Measurements from ENCODE around the gene TRIM66. TPM values are rescaled to one million over a fixed set of nuclear protein-coding genes. Genes with fewer than 3 reads are reported as not detected.

The TRIM66 gene
- total and polyA plus RNA-seq, 4 donors, result 1.6 to 14.3 (median 2.5) TPM

DNA sequence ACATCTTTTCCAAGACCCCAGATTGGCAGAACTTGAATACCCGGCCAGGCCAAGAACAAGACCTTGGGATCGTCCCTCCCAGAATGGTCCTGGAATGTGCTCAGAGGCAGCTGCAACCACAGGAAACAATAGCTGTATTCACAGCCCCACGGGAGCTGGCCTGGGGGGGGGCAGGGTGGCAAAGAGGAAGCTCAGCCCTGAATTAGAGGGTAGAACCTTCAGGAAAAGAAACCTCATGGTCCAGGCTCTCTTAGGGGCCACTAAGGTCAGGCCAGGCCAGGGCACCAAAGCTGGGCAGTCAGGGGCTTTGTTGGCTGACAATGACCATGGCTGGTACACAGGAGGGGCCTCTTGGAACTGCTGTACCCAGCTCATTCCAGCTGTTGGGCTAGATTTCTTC lies 17.4 kb upstream of the TRIM66 start:
- H3K27ac ChIP-seq (ENCODE audit: low read depth in 1 of 2, low read length in 2 of 2), result no peak overlapping the region
- H3K9me3 ChIP-seq (ENCODE audit: control insufficient read depth in 4 of 4, low read length in 3 of 4), result no peaks in the 10 kb centered on the region
- H3K36me3 ChIP-seq (ENCODE audit: control insufficient read depth in 4 of 4, insufficient read depth in 3 of 4, low read depth in 1 of 4, low read length in 3 of 4), result peaks cover 11 to 78% (median 56%) of the 10 kb centered on the region in 4 donors
- H3K4me1 ChIP-seq (ENCODE audit: control insufficient read depth in 4 of 4, insufficient read depth in 4 of 4, low read length in 3 of 4), result peaks cover 0 to 3% (median 0%) of the 10 kb centered on the region in 4 donors
- H3K9ac ChIP-seq (ENCODE audit: low read depth in 1 of 2, low read length in 2 of 2), result no peak overlapping the region
- no peak for DNase-seq (ENCODE audit: low spot score)
- TF ChIP-seq TAF1 (conservative IDR thresholded peaks at IDR 0.05), result no peak
- TF ChIP-seq GABPA (IDR thresholded peaks at IDR 0.05 in 1 of 2, conservative IDR thresholded peaks at IDR 0.05 in 1 of 2), result no peak
- no peak for TF ChIP-seq JUND (IDR thresholded peaks at IDR 0.05)
- TF ChIP-seq EGR1 (IDR thresholded peaks at IDR 0.05; ENCODE audit: low read depth in 2 of 2), result no peak
- TF ChIP-seq, protein P1, sequence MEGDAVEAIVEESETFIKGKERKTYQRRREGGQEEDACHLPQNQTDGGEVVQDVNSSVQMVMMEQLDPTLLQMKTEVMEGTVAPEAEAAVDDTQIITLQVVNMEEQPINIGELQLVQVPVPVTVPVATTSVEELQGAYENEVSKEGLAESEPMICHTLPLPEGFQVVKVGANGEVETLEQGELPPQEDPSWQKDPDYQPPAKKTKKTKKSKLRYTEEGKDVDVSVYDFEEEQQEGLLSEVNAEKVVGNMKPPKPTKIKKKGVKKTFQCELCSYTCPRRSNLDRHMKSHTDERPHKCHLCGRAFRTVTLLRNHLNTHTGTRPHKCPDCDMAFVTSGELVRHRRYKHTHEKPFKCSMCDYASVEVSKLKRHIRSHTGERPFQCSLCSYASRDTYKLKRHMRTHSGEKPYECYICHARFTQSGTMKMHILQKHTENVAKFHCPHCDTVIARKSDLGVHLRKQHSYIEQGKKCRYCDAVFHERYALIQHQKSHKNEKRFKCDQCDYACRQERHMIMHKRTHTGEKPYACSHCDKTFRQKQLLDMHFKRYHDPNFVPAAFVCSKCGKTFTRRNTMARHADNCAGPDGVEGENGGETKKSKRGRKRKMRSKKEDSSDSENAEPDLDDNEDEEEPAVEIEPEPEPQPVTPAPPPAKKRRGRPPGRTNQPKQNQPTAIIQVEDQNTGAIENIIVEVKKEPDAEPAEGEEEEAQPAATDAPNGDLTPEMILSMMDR (IDR thresholded peaks at IDR 0.05; ENCODE audit: low read depth, low read length, missing input control), result no peak
- TF ChIP-seq YY1 (IDR thresholded peaks at IDR 0.05), result no peak
- TF ChIP-seq HNF4A (conservative IDR thresholded peaks at IDR 0.05), result no peak
- TF ChIP-seq FOXA1 (IDR thresholded peaks at IDR 0.05), result no peak
- no peak for TF ChIP-seq RAD21 (IDR thresholded peaks at IDR 0.05)
- TF ChIP-seq ZBTB33 (IDR thresholded peaks at IDR 0.05), result no peak
- TF ChIP-seq, protein P2, sequence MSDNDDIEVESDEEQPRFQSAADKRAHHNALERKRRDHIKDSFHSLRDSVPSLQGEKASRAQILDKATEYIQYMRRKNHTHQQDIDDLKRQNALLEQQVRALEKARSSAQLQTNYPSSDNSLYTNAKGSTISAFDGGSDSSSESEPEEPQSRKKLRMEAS (IDR thresholded peaks at IDR 0.05), result no peak
- no peak for TF ChIP-seq FOXA2 (IDR thresholded peaks at IDR 0.05)
- H3K4me3 ChIP-seq (ENCODE audit: low read depth in 1 of 3, low read length in 3 of 3), result no peak overlapping the region
- WGBS, result 58% methylated on average over 3 of the region's 3 CpGs
- H3K27me3 ChIP-seq (ENCODE audit: control insufficient read depth in 4 of 4, insufficient read depth in 4 of 4, low read length in 3 of 4), result no peaks in the 10 kb centered on the region

DNA sequence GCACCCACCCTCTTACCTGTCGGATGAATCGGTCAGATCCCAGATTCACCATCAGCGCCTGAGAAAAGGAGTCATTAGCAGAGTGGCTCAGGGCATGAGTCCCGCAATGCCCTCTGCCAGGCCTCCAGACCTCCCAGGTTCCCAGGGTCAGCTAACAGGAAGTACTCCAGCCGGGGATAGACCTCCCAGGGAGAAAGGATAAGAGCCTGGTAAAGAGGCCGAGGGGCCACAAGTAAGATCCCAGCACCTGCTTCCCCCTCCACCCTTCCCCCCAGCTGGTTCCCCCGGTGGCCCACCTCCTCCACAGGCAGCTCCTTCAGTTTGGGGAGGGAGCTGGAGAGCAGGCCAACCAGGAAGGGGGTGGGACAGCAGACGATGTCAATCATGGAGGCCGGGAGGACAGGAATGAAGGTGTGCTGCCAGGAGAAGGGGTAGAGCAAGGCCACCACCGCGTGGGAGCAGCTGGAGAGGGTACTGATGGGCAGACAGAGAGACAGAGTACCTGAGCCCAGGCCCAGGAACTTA lies 16.5 kb upstream of the TRIM66 start:
- H3K27me3 ChIP-seq (ENCODE audit: control insufficient read depth in 4 of 4, insufficient read depth in 4 of 4, low read length in 3 of 4), result no peaks in the 10 kb centered on the region
- no peak overlapping the region for H3K27ac ChIP-seq (ENCODE audit: low read depth in 1 of 2, low read length in 2 of 2)
- TF ChIP-seq JUND (IDR thresholded peaks at IDR 0.05) (no peak), FOXA2 (IDR thresholded peaks at IDR 0.05) (no peak), HNF4A (conservative IDR thresholded peaks at IDR 0.05) (no peak), YY1 (IDR thresholded peaks at IDR 0.05) (no peak), TAF1 (conservative IDR thresholded peaks at IDR 0.05) (no peak), SP1 (IDR thresholded peaks at IDR 0.05) (no peak), EGR1 (IDR thresholded peaks at IDR 0.05; ENCODE audit: low read depth in 2 of 2) (no peak), FOXA1 (IDR thresholded peaks at IDR 0.05) (no peak), NR2F2 (IDR thresholded peaks at IDR 0.05) (no peak), ZBTB33 (IDR thresholded peaks at IDR 0.05) (no peak), HNF4G (IDR thresholded peaks at IDR 0.05) (no peak), RXRA (IDR thresholded peaks at IDR 0.05) (no peak), GABPA (IDR thresholded peaks at IDR 0.05 in 1 of 2, conservative IDR thresholded peaks at IDR 0.05 in 1 of 2) (no peak), RAD21 (IDR thresholded peaks at IDR 0.05) (no peak), ATF3 (IDR thresholded peaks at IDR 0.05) (no peak)
- TF ChIP-seq, protein P3, sequence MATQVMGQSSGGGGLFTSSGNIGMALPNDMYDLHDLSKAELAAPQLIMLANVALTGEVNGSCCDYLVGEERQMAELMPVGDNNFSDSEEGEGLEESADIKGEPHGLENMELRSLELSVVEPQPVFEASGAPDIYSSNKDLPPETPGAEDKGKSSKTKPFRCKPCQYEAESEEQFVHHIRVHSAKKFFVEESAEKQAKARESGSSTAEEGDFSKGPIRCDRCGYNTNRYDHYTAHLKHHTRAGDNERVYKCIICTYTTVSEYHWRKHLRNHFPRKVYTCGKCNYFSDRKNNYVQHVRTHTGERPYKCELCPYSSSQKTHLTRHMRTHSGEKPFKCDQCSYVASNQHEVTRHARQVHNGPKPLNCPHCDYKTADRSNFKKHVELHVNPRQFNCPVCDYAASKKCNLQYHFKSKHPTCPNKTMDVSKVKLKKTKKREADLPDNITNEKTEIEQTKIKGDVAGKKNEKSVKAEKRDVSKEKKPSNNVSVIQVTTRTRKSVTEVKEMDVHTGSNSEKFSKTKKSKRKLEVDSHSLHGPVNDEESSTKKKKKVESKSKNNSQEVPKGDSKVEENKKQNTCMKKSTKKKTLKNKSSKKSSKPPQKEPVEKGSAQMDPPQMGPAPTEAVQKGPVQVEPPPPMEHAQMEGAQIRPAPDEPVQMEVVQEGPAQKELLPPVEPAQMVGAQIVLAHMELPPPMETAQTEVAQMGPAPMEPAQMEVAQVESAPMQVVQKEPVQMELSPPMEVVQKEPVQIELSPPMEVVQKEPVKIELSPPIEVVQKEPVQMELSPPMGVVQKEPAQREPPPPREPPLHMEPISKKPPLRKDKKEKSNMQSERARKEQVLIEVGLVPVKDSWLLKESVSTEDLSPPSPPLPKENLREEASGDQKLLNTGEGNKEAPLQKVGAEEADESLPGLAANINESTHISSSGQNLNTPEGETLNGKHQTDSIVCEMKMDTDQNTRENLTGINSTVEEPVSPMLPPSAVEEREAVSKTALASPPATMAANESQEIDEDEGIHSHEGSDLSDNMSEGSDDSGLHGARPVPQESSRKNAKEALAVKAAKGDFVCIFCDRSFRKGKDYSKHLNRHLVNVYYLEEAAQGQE (IDR thresholded peaks at IDR 0.05), result no peak
- TF ChIP-seq, protein P2 (IDR thresholded peaks at IDR 0.05), result no peak
- TF ChIP-seq, protein P1 (IDR thresholded peaks at IDR 0.05; ENCODE audit: low read depth, low read length, missing input control), result no peak
- H3K36me3 ChIP-seq (ENCODE audit: control insufficient read depth in 4 of 4, insufficient read depth in 3 of 4, low read depth in 1 of 4, low read length in 3 of 4), result peaks cover 11 to 81% (median 59%) of the 10 kb centered on the region in 4 donors
- no peak overlapping the region for H3K4me3 ChIP-seq (ENCODE audit: low read depth in 1 of 3, low read length in 3 of 3)
- H3K4me1 ChIP-seq (ENCODE audit: control insufficient read depth in 4 of 4, insufficient read depth in 4 of 4, low read length in 3 of 4), result peaks cover 0 to 3% (median 0%) of the 10 kb centered on the region in 4 donors
- no peaks in the 10 kb centered on the region for H3K9me3 ChIP-seq (ENCODE audit: control insufficient read depth in 4 of 4, low read length in 3 of 4)
- WGBS, result 84% methylated on average over 11 of the region's 11 CpGs
- DNase-seq (ENCODE audit: low spot score), result no peak
- no peak overlapping the region for H3K9ac ChIP-seq (ENCODE audit: low read depth in 1 of 2, low read length in 2 of 2)

Measured in liver (tissue), 9 donors.